GM12801 (cell line): ENCODE measurements around the gene ACYP2.

Source experiments
- CTCF ChIP-seq: IDR thresholded peaks from one replicate; pipeline ENCODE4 v1.5.1; 2011; ENCODE audit warnings: control low read depth; ENCODE audit not compliant: insufficient read length; ENCODE audit errors: extremely low read depth

ACYP2 gene

GRCh38 chr2:54185105-54185504 is 69.7 kb downstream of the ACYP2 start:
- TF ChIP-seq CTCF, result no peak

GRCh38 chr2:54187331-54187730 is 71.9 kb downstream of the ACYP2 start:
- TF ChIP-seq CTCF, result no peak

- TF ChIP-seq CTCF, result no peak
Observed at GRCh38 chr2:54189539-54189938, 74.1 kb downstream of the ACYP2 start.

- TF ChIP-seq CTCF, result no peak
Observed at GRCh38 chr2:54191361-54192135, 76.1 kb downstream of the ACYP2 start.

- TF ChIP-seq CTCF, result no peak
Observed at GRCh38 chr2:54194761-54195750, 79.6 kb downstream of the ACYP2 start.

- no peak for TF ChIP-seq CTCF
Observed at GRCh38 chr2:54196646-54197045, 81.2 kb downstream of the ACYP2 start.

GRCh38 chr2:54204476-54204875 is 89.1 kb downstream of the ACYP2 start:
- TF ChIP-seq CTCF, result no peak
